GM23338 (cell line): ENCODE results near the gene EMSY. TPM values are rescaled to one million over a fixed set of nuclear protein-coding genes. Genes with fewer than 3 reads are reported as not detected.

Experiments
- ATAC-seq: fragments of 200-7000 bp; cut with Tn5 transposase; 3 replicates; pipeline ENCODE4 v1.9.1; 2020
- DNase-seq: peaks from one replicate; pipeline ENCODE4 v3.0.0-alpha.2; 2015; ENCODE audit warnings: low spot score
- H2AFZ ChIP-seq: fragments of 200-600 bp; sonication (generic); 2 replicates; pipeline ENCODE4 v1.8.0; 2016; ENCODE audit warnings: antibody characterized with exemption, mild to moderate bottlenecking, moderate library complexity
- H3F3A ChIP-seq: fragments of 200-600 bp; sonication (generic); replicated peaks from 2 replicates; pipeline ENCODE4 v1.8.0; 2017; ENCODE audit warnings: antibody characterized with exemption, mixed run types, low read depth
- H3K27ac ChIP-seq: fragments of 200-600 bp; sonication (generic); 2 replicates; pipeline ENCODE4 v1.6.1; 2016; ENCODE audit warnings: low read depth
- H3K27me3 ChIP-seq: fragments of 200-600 bp; sonication (generic); 2 replicates; pipeline ENCODE4 v1.8.0; 2016; ENCODE audit warnings: mild to moderate bottlenecking, mixed run types, moderate library complexity; ENCODE audit not compliant: insufficient read depth
- H3K36me3 ChIP-seq: fragments of 200-600 bp; sonication (generic); 2 replicates; pipeline ENCODE4 v1.8.0; 2016; ENCODE audit warnings: mild to moderate bottlenecking; ENCODE audit not compliant: insufficient read depth
- H3K4me1 ChIP-seq: fragments of 200-600 bp; sonication (generic); 2 replicates; pipeline ENCODE4 v1.8.0; 2016; ENCODE audit warnings: mild to moderate bottlenecking, moderate library complexity; ENCODE audit not compliant: insufficient read depth
- H3K4me2 ChIP-seq: fragments of 200-600 bp; sonication (generic); 2 replicates; pipeline ENCODE4 v1.7.1; 2017; ENCODE audit warnings: mixed run types
- H3K4me3 ChIP-seq: fragments of 200-600 bp; sonication (generic); 2 replicates; pipeline ENCODE4 v1.6.1; 2016; ENCODE audit warnings: mixed run types
- H3K79me2 ChIP-seq: fragments of 200-600 bp; sonication (generic); replicated peaks from 2 replicates; pipeline ENCODE4 v1.8.0; 2017; ENCODE audit warnings: mild to moderate bottlenecking; ENCODE audit not compliant: insufficient read depth
- H3K9me2 ChIP-seq: fragments of 200-600 bp; sonication (generic); 2 replicates; pipeline ENCODE4 v1.8.0; 2017; ENCODE audit not compliant: insufficient read depth
- H4K20me1 ChIP-seq: fragments of 200-600 bp; sonication (generic); replicated peaks from 2 replicates; pipeline ENCODE4 v1.8.0; 2017; ENCODE audit warnings: mild to moderate bottlenecking; ENCODE audit not compliant: insufficient read depth
- H3K27ac Mint-ChIP-seq: 2 replicates; pipeline ENCODE4 v1.8.0; 2020; ENCODE audit warnings: inconsistent platforms, mild to moderate bottlenecking, moderate library complexity, mixed read lengths
- H3K27me3 Mint-ChIP-seq: 3 replicates; pipeline ENCODE4 v1.8.0; 2022; ENCODE audit warnings: low read depth, mild to moderate bottlenecking, moderate library complexity, mixed read lengths, inconsistent platforms; ENCODE audit not compliant: insufficient read depth, poor library complexity
- H3K36me3 Mint-ChIP-seq: 3 replicates; pipeline ENCODE4 v1.8.0; 2021; ENCODE audit warnings: low read depth, mild to moderate bottlenecking, inconsistent platforms, moderate library complexity, mixed read lengths
- H3K4me1 Mint-ChIP-seq: 3 replicates; pipeline ENCODE4 v1.8.0; 2020; ENCODE audit warnings: mild to moderate bottlenecking, inconsistent platforms, mixed read lengths
- H3K4me3 Mint-ChIP-seq: 3 replicates; pipeline ENCODE4 v1.8.0; 2021; ENCODE audit warnings: moderate library complexity, mild to moderate bottlenecking, inconsistent platforms, mixed read lengths
- H3K9me3 Mint-ChIP-seq: 3 replicates; pipeline ENCODE4 v1.8.0; 2020; ENCODE audit warnings: moderate library complexity, mild to moderate bottlenecking, inconsistent platforms, mixed read lengths
- CTCF ChIP-seq, 2 experiments: fragments of 200-600 bp in 1 of 2; sonication (generic) in 1 of 2; conservative IDR thresholded peaks; 2 replicates each; pipeline versions ENCODE4 v1.5.1 to v1.6.1; 2016 to 2017; ENCODE audit warnings: antibody characterized with exemption in 2 of 2, low read depth in 2 of 2, mild to moderate bottlenecking in 2 of 2, moderate library complexity in 1 of 2
- EZH2phosphoT487 ChIP-seq: fragments of 200-600 bp; sonication (generic); IDR thresholded peaks from one replicate; pipeline ENCODE4 v1.8.1; 2018; ENCODE audit warnings: antibody characterized with exemption; ENCODE audit not compliant: unreplicated experiment
- POLR2AphosphoS5 ChIP-seq: IDR thresholded peaks from 2 replicates; pipeline ENCODE4 v1.6.1; 2016; ENCODE audit warnings: antibody characterized with exemption, low read depth
- STAT1 ChIP-seq: IDR thresholded peaks from one replicate; pipeline ENCODE4 v1.6.1; 2016; ENCODE audit warnings: antibody characterized with exemption; ENCODE audit not compliant: unreplicated experiment
- ZNF331 ChIP-seq: fragments of 250-450 bp; sonication (Bioruptor Pico); IDR thresholded peaks from 2 replicates; pipeline ENCODE4 v1.5.0; 2020; ENCODE audit warnings: low read depth, mild to moderate bottlenecking, moderate library complexity
- polyA plus RNA-seq: library from polyadenylated mRNA; unstranded; fragments of >200 nt; fragmentation: Nextera tagmentation; extraction: Ambion mirVana; gene quantifications from 2 replicates; pipeline ENCODE4 v1.2.1, GENCODE V29; 2016
- total RNA-seq: library from RNA; depleted of rRNA; stranded (reverse); fragments of >200 nt; shearing (Covaris generic); gene quantifications from 2 replicates; pipeline ENCODE4 v1.2.3, GENCODE V29; 2014
- TF ChIP-seq, protein P1 (sequence below): IDR thresholded peaks from one replicate; pipeline ENCODE4 v1.6.1; 2018; ENCODE audit warnings: antibody characterized with exemption; ENCODE audit not compliant: unreplicated experiment

EMSY gene
- total and polyA plus RNA-seq, 2 experiments from 2014 or later: 25.0 to 46.9 TPM

GRCh38 chr11:76526878-76527277, 82.1 kb downstream of the EMSY start:
- H3K27me3 Mint-ChIP-seq: no peaks in the 10 kb centered on the region
- Histone ChIP-seq H3F3A (no peaks in the 10 kb centered on the region), H3K9me2 (no peaks in the 10 kb centered on the region)

GRCh38 chr11:76542436-76542835, 97.6 kb downstream of the EMSY start:
- H3K4me1 ChIP-seq: no peaks in the 10 kb centered on the region
- H3F3A ChIP-seq: no peaks in the 10 kb centered on the region
- no peaks in the 10 kb centered on the region for H3K79me2 ChIP-seq
- Mint-ChIP-seq H3K36me3 (peaks cover 47% of the 10 kb centered on the region), H3K4me1 (no peaks in the 10 kb centered on the region), H3K9me3 (no peaks in the 10 kb centered on the region; the same call in 2 of the 3 replicates), H3K4me3 (no peak overlapping the region), H3K27me3 (peaks cover 5% of the 10 kb centered on the region), H3K27ac (no peak overlapping the region)
- ATAC-seq (no peak), DNase-seq (no peak)
- H3K27ac ChIP-seq: no peak overlapping the region
- TF ChIP-seq POLR2AphosphoS5: no peak
- TF ChIP-seq, protein P1, sequence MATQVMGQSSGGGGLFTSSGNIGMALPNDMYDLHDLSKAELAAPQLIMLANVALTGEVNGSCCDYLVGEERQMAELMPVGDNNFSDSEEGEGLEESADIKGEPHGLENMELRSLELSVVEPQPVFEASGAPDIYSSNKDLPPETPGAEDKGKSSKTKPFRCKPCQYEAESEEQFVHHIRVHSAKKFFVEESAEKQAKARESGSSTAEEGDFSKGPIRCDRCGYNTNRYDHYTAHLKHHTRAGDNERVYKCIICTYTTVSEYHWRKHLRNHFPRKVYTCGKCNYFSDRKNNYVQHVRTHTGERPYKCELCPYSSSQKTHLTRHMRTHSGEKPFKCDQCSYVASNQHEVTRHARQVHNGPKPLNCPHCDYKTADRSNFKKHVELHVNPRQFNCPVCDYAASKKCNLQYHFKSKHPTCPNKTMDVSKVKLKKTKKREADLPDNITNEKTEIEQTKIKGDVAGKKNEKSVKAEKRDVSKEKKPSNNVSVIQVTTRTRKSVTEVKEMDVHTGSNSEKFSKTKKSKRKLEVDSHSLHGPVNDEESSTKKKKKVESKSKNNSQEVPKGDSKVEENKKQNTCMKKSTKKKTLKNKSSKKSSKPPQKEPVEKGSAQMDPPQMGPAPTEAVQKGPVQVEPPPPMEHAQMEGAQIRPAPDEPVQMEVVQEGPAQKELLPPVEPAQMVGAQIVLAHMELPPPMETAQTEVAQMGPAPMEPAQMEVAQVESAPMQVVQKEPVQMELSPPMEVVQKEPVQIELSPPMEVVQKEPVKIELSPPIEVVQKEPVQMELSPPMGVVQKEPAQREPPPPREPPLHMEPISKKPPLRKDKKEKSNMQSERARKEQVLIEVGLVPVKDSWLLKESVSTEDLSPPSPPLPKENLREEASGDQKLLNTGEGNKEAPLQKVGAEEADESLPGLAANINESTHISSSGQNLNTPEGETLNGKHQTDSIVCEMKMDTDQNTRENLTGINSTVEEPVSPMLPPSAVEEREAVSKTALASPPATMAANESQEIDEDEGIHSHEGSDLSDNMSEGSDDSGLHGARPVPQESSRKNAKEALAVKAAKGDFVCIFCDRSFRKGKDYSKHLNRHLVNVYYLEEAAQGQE: no peak
- no peak for TF ChIP-seq STAT1
- TF ChIP-seq ZNF331 (CRISPR knock-in tag): no peak
- H3K27me3 ChIP-seq: no peaks in the 10 kb centered on the region
- no peak overlapping the region for H3K4me3 ChIP-seq
- no peak overlapping the region for H3K4me2 ChIP-seq
- H3K9me2 ChIP-seq: no peaks in the 10 kb centered on the region
- H2AFZ ChIP-seq: no peak overlapping the region
- H3K36me3 ChIP-seq: peaks cover 36% of the 10 kb centered on the region; the same call in 1 of the 2 replicates
- no peaks in the 10 kb centered on the region for H4K20me1 ChIP-seq

More at GRCh38 chr11:76526878-76527277, 82.1 kb downstream of the EMSY start:
- H3K27ac ChIP-seq: no peak overlapping the region
- no peak for ATAC-seq
- H3K79me2 ChIP-seq: no peaks in the 10 kb centered on the region
- Mint-ChIP-seq H3K4me3 (no peak overlapping the region), H3K4me1 (no peaks in the 10 kb centered on the region), H3K36me3 (peaks cover 27% of the 10 kb centered on the region), H3K9me3 (no peaks in the 10 kb centered on the region), H3K27ac (no peak overlapping the region)
- H2AFZ ChIP-seq: no peak overlapping the region
- no peak overlapping the region for H3K4me2 ChIP-seq
- H3K36me3 ChIP-seq: peaks cover 15% of the 10 kb centered on the region; the same call in 1 of the 2 replicates
- H4K20me1 ChIP-seq: no peaks in the 10 kb centered on the region
- H3K4me1 ChIP-seq: no peaks in the 10 kb centered on the region
- H3K27me3 ChIP-seq: no peaks in the 10 kb centered on the region
- H3K4me3 ChIP-seq: no peak overlapping the region
- TF ChIP-seq CTCF (conservative IDR thresholded peaks at IDR 0.05; ENCODE audit: low read depth in 2 of 2): no peak
- no peak for TF ChIP-seq EZH2phosphoT487
- DNase-seq: no peak
